CD14-positive monocyte (primary cell): ENCODE data around the gene RFC3. TPM values are rescaled to one million over a fixed set of nuclear protein-coding genes. Genes with fewer than 3 reads are reported as not detected.

ENCODE experiments used
- DNase-seq, 3 donors: peaks; one replicate each; pipeline ENCODE4 v3.0.0-alpha.2; 2011 to 2022
- H2AFZ ChIP-seq: 2 replicates; pipeline ENCODE4 v1.6.0; 2012; ENCODE audit warnings: mild to moderate bottlenecking, low read depth, low read length, inconsistent platforms; ENCODE audit not compliant: insufficient read depth, poor library complexity, severe bottlenecking
- H3K27ac ChIP-seq, 2 donors: 1 replicate in 1 of 2; 2 replicates in 1 of 2; pipeline ENCODE4 v1.5.1; 2012 to 2013; ENCODE audit warnings: low read length in 2 of 2, control low read depth in 1 of 2, inconsistent platforms in 1 of 2, low read depth in 1 of 2, mild to moderate bottlenecking in 1 of 2
- H3K27me3 ChIP-seq, 2 donors: one replicate each; pipeline versions ENCODE4 v1.6.0 to v1.6.1; 2011 to 2013; ENCODE audit warnings: low read length in 2 of 2; ENCODE audit not compliant: control insufficient read depth in 2 of 2, insufficient read depth in 2 of 2
- H3K36me3 ChIP-seq, 2 donors: replicated peaks in 1 of 2; 1 replicate in 1 of 2; 2 replicates in 1 of 2; pipeline versions ENCODE4 v1.5.1 to v1.6.1; 2012 to 2013; ENCODE audit warnings: low read length in 2 of 2, control low read depth in 1 of 2, inconsistent platforms in 1 of 2, mild to moderate bottlenecking in 1 of 2; ENCODE audit not compliant: insufficient read depth in 2 of 2, control insufficient read depth in 1 of 2
- H3K4me1 ChIP-seq, 2 donors: 1 replicate in 1 of 2; 2 replicates in 1 of 2; pipeline versions ENCODE4 v1.5.1 to v1.6.1; 2012 to 2013; ENCODE audit warnings: low read length in 2 of 2, control low read depth in 1 of 2, inconsistent platforms in 1 of 2, mild to moderate bottlenecking in 1 of 2, moderate library complexity in 1 of 2; ENCODE audit not compliant: insufficient read depth in 2 of 2, control insufficient read depth in 1 of 2
- H3K4me2 ChIP-seq: replicated peaks from 2 replicates; pipeline ENCODE3; 2012; ENCODE audit warnings: low read length, moderate library complexity, mild to moderate bottlenecking; ENCODE audit not compliant: poor library complexity, severe bottlenecking; ENCODE audit errors: extremely low read depth
- H3K4me3 ChIP-seq, 3 experiments: fragments of 200-600 bp in 1 of 3; sonication (generic) in 1 of 3; replicated peaks in 1 of 3; 1 replicate in 2 of 3; 2 replicates in 1 of 3; pipeline ENCODE4 v1.5.1; 2011 to 2013; ENCODE audit warnings: low read length in 3 of 3, mild to moderate bottlenecking in 3 of 3, control low read depth in 2 of 3, low read depth in 2 of 3, inconsistent platforms in 1 of 3, moderate library complexity in 1 of 3
- H3K79me2 ChIP-seq: 2 replicates; pipeline ENCODE4 v1.6.0; 2012; ENCODE audit warnings: mild to moderate bottlenecking, control low read depth, inconsistent platforms, low read length, moderate library complexity; ENCODE audit not compliant: insufficient read depth
- H3K9ac ChIP-seq: 2 replicates; pipeline ENCODE4 v1.6.0; 2017; ENCODE audit warnings: low read length, mild to moderate bottlenecking; ENCODE audit not compliant: insufficient read depth, poor library complexity, severe bottlenecking
- H3K9me3 ChIP-seq, 2 donors: replicated peaks in 1 of 2; 1 replicate in 1 of 2; 2 replicates in 1 of 2; pipeline versions ENCODE4 v1.5.1 to v1.6.1; 2012 to 2013; ENCODE audit warnings: low read length in 2 of 2, control low read depth in 1 of 2; ENCODE audit not compliant: control insufficient read depth in 1 of 2, insufficient read depth in 1 of 2
- H4K20me1 ChIP-seq: 2 replicates; pipeline ENCODE4 v1.6.0; 2012; ENCODE audit warnings: mild to moderate bottlenecking, low read length, control low read depth, moderate library complexity; ENCODE audit not compliant: insufficient read depth
- H3K27ac Mint-ChIP-seq, 7 donors: one replicate each; pipeline ENCODE4 v1.8.0; 2020; ENCODE audit warnings: mild to moderate bottlenecking in 7 of 7, mixed read lengths in 7 of 7, moderate library complexity in 6 of 7, inconsistent platforms in 2 of 7
- H3K27me3 Mint-ChIP-seq, 3 donors: one replicate each; pipeline ENCODE4 v1.8.0; 2021 to 2022; ENCODE audit warnings: low read depth in 3 of 3, mild to moderate bottlenecking in 3 of 3, mixed read lengths in 3 of 3, moderate library complexity in 3 of 3, inconsistent platforms in 1 of 3
- H3K36me3 Mint-ChIP-seq, 2 donors: one replicate each; pipeline ENCODE4 v1.8.0; 2020; ENCODE audit warnings: mixed read lengths in 2 of 2, inconsistent platforms in 1 of 2, mild to moderate bottlenecking in 1 of 2
- H3K4me1 Mint-ChIP-seq: one replicate; pipeline ENCODE4 v1.8.0; 2020; ENCODE audit warnings: mild to moderate bottlenecking, mixed read lengths
- H3K4me3 Mint-ChIP-seq, 2 donors: one replicate each; pipeline ENCODE4 v1.8.0; 2020; ENCODE audit warnings: mild to moderate bottlenecking in 2 of 2, mixed read lengths in 2 of 2, moderate library complexity in 1 of 2
- H3K9me3 Mint-ChIP-seq, 7 donors: one replicate each; pipeline ENCODE4 v1.8.0; 2020 to 2022; ENCODE audit warnings: mixed read lengths in 7 of 7, mild to moderate bottlenecking in 6 of 7, moderate library complexity in 6 of 7, inconsistent platforms in 2 of 7
- CTCF ChIP-seq: fragments of 200-600 bp; IDR thresholded peaks from one replicate; pipeline ENCODE4 v1.8.0; 2022; ENCODE audit warnings: antibody characterized with exemption, mild to moderate bottlenecking
- WGBS: methylation state at CpG from one replicate; pipeline ENCODE4 v1.1.5; 2013; ENCODE audit warnings: missing lambda C conversion rate; ENCODE audit not compliant: insufficient coverage; 5-methylcytosine and 5-hydroxymethylcytosine counted together
- intact Hi-C, 2 donors: fragments of 100-400 bp; cut with micrococcal nuclease; formaldehyde crosslinking; loops; one replicate each; pipeline versions ENCODE4 v1.15.0 to v1.15.1; 2023
- polyA plus RNA-seq, 3 donors: library from polyadenylated mRNA; depleted of rRNA in 1 of 3; unstranded in 2 of 3; stranded (reverse) in 1 of 3; fragments of 300-500 nt in 2 of 3; fragments of >200 nt in 1 of 3; fragmentation: Illumina TruSeq in 2 of 3; gene quantifications; 1 replicate in 2 of 3; 2 replicates in 1 of 3; pipeline ENCODE4 v1.2.3, GENCODE V29; 2012 to 2021

The RFC3 gene
- polyA plus RNA-seq, 3 donors: 2.5 to 5.3 (median 4.1) TPM

DNA sequence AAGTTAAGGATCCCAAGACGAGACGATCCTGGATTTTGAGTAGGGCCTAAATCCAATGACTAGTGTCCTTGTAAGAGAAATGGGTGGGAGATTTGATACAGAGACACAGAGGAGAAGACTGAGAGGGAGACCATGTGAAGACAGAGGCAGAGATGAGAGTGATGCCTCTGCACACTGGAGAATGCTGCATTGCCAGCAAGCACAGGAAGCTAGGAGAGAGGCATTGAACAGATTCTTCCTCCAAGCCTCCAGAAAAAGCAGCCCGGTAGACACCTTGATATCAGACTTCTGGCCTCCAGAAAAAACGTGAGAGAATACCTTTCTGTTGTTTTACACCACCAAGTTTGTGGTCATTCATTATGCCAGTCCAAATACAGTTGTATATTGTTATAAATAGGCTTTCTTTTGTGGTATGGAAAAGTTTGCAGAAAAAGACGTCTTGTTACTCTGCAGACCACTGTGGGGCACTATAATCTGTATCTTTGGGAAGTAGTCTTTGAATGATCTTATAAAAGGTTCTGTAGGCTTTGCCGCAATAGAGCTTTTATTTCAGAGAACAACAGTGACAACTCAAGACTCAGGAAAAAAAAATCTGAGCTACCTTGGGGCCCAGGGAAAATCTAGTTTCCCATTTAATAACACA is 17.9 kb upstream of the RFC3 start:
- H3K9me3 ChIP-seq: no peaks in the 10 kb centered on the region
- Mint-ChIP-seq H3K4me3 (no peak overlapping the region), H3K4me1 (peaks cover 36% of the 10 kb centered on the region), H3K9me3 (no peaks in the 10 kb centered on the region), H3K36me3 (no peaks in the 10 kb centered on the region), H3K27ac (no peak overlapping the region), H3K27me3 (peaks cover 0 to 4% (median 0%) of the 10 kb centered on the region in 3 donors)
- peak; percentile 47 for TF ChIP-seq CTCF
- H4K20me1 ChIP-seq: no peaks in the 10 kb centered on the region
- no peaks in the 10 kb centered on the region for H3K27me3 ChIP-seq
- no peak for DNase-seq
- H2AFZ ChIP-seq: peak overlapping the region; percentile 41
- WGBS: 95% methylated on average over 2 of the region's 6 CpGs
- no peak overlapping the region for H3K4me2 ChIP-seq
- intact Hi-C loops: no loop called here
- H3K4me1 ChIP-seq: peaks cover 16 to 29% of the 10 kb centered on the region in 2 donors
- no peaks in the 10 kb centered on the region for H3K79me2 ChIP-seq
- H3K36me3 ChIP-seq: no peaks in the 10 kb centered on the region
- H3K9ac ChIP-seq: no peak overlapping the region
- H3K4me3 ChIP-seq: no peak overlapping the region
- no peak overlapping the region for H3K27ac ChIP-seq

DNA sequence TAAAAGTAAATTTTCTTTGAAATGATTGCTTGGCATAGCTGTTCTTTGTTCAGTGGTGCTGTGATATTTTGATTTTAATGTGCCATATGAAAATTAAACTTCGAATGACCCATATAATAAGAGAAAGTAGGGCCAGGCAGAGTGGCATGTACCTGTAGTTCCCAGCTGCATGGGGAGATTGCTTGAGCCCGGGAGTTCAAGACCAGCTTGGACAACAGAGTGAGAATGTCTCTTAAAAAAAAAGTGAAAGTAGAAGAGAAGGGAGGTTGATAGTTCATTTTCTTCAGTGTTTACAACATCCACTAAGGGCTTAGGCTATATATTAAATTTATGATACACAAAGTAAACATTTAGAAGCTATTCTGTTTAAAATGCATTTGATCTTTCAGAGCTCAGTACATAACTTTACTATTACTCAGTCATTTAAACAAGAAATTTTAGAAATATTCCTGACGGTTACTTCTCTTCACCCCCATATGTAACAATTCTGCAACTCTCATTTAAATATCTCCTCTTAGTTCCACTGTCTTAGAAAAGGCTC is 17.2 kb upstream of the RFC3 start:
- 29% methylated on average over 1 of the region's 3 CpGs for WGBS
- Mint-ChIP-seq H3K4me3 (peak overlapping the region; percentile 11 to 48), H3K27ac (peak overlapping the region in 1 of 7 donors; percentile 77), H3K36me3 (no peaks in the 10 kb centered on the region), H3K9me3 (no peaks in the 10 kb centered on the region), H3K4me1 (peaks cover 35% of the 10 kb centered on the region), H3K27me3 (peaks cover 0 to 4% (median 3%) of the 10 kb centered on the region in 3 donors)
- Histone ChIP-seq H2AFZ (peak overlapping the region; percentile 41), H3K9me3 (no peaks in the 10 kb centered on the region), H3K79me2 (no peaks in the 10 kb centered on the region), H3K4me1 (peaks cover 16 to 26% of the 10 kb centered on the region in 2 donors), H3K9ac (no peak overlapping the region), H3K4me3 (no peak overlapping the region), H3K36me3 (no peaks in the 10 kb centered on the region), H3K27me3 (no peaks in the 10 kb centered on the region), H3K4me2 (no peak overlapping the region), H3K27ac (no peak overlapping the region), H4K20me1 (no peaks in the 10 kb centered on the region)
- DNase-seq: no peak
- intact Hi-C loops: no loop called here
- TF ChIP-seq CTCF: no peak
